OCI-LY7 (cell line): ENCODE results near the gene TMC2.

Experiments
- CTCF ChIP-seq: fragments of 200-600 bp; sonication (generic); conservative IDR thresholded peaks from 2 replicates; pipeline ENCODE4 v1.5.1; 2014; ENCODE audit warnings: mild to moderate bottlenecking, antibody characterized with exemption, low read length, moderate library complexity, mixed read lengths
- EZH2phosphoT487 ChIP-seq: fragments of 200-600 bp; sonication (generic); IDR thresholded peaks from 2 replicates; pipeline ENCODE4 v1.6.1; 2018; ENCODE audit warnings: low read depth, borderline replicate concordance, mild to moderate bottlenecking, mixed run types, antibody characterized with exemption, low read length, moderate library complexity, mixed read lengths

- TF ChIP-seq CTCF (no peak), EZH2phosphoT487 (no peak)
Measured at GRCh38 chr20:2663887-2664719, 127.7 kb downstream of the TMC2 start, which contains the start of gene IDH3B.
